ENCODE data around the gene NKAPL. TPM values are rescaled to one million over a fixed set of nuclear protein-coding genes. Genes with fewer than 3 reads are reported as not detected.
"Not testable (repeated sequence)": the region's sequence is repeated elsewhere in the genome, so short reads cannot be mapped to it uniquely, and the experiment has no call there.

The NKAPL gene
- total RNA-seq, 2 experiments from 2014 or later: not detected

- DNase-seq: no peak
- ChIA-PET CTCF (interaction anchor here (2.4 kb wide), 1 partner anchor 81 kb away, joined by 8 read pairs; no protein-coding TSS in a partner anchor), POLR2A (no interaction called here)
- no peak for ATAC-seq
- peaks cover 45% of the 10 kb centered on the region for H3K36me3 Mint-ChIP-seq (ENCODE audit: low read depth)
- H3K27ac Mint-ChIP-seq: peak overlapping the region; percentile 9
- H3K4me3 Mint-ChIP-seq: peak overlapping the region; percentile 17
- H3K4me1 Mint-ChIP-seq (ENCODE audit: low read depth): peaks cover 11% of the 10 kb centered on the region
- H3K27me3 Mint-ChIP-seq (ENCODE audit: low read depth): peaks cover 3% of the 10 kb centered on the region
- H3K9me3 Mint-ChIP-seq (ENCODE audit: insufficient read depth): no peaks in the 10 kb centered on the region
These were observed 15.8 kb downstream of the NKAPL start for GRCh38 chr6:28274888-28275287.

- ChIA-PET POLR2A (no interaction called here), CTCF (no interaction called here)
- DNase-seq (no peak), ATAC-seq (no peak)
- Mint-ChIP-seq H3K4me3 (no peak overlapping the region), H3K27me3 (ENCODE audit: low read depth) (peaks cover 6% of the 10 kb centered on the region), H3K36me3 (ENCODE audit: low read depth) (peaks cover 42% of the 10 kb centered on the region), H3K27ac (no peak overlapping the region), H3K9me3 (ENCODE audit: insufficient read depth) (no peaks in the 10 kb centered on the region), H3K4me1 (ENCODE audit: low read depth) (peaks cover 24% of the 10 kb centered on the region)
These were observed 18.6 kb downstream of the NKAPL start for GRCh38 chr6:28277746-28278145.

GRCh38 chr6:28280595-28281287 is 21.6 kb downstream of the NKAPL start:
- no peak for ATAC-seq
- CTCF ChIA-PET: interaction anchor here (0.6 to 2.5 kb wide), 6 partner anchors 14 to 385 kb away, joined by 3 to 17 read pairs (median 4); partner anchors contain the start of genes ZKSCAN4 and ZSCAN26
- Mint-ChIP-seq H3K27me3 (ENCODE audit: low read depth) (peaks cover 6% of the 10 kb centered on the region), H3K36me3 (ENCODE audit: low read depth) (peaks cover 41% of the 10 kb centered on the region), H3K4me3 (peak overlapping the region; percentile 86), H3K4me1 (ENCODE audit: low read depth) (peaks cover 17% of the 10 kb centered on the region), H3K9me3 (ENCODE audit: insufficient read depth) (no peaks in the 10 kb centered on the region), H3K27ac (no peak overlapping the region)
- no peak for DNase-seq
- POLR2A ChIA-PET: interaction anchor here (0.9 to 1.0 kb wide), 2 partner anchors 12 to 14 kb away, joined by 3 to 8 read pairs; partner anchors contain the start of gene ZSCAN26

GRCh38 chr6:28281288-28282064 is 22.4 kb downstream of the NKAPL start, which contains the start of gene PGBD1:
Gene PGBD1, plus strand, starts transcription at chr6:28281572. Its CDS starts 2,242 bp downstream, at chr6:28283814.
- ChIA-PET CTCF (interaction anchor here (0.6 to 2.5 kb wide), 5 partner anchors 15 to 386 kb away, joined by 3 to 17 read pairs (median 4); partner anchors contain the start of genes ZKSCAN4 and ZSCAN26), POLR2A (interaction anchor here (0.6 to 1.0 kb wide), 4 partner anchors 13 to 204 kb away, joined by 3 to 8 read pairs (median 3); partner anchors contain the start of gene ZSCAN26)
- DNase-seq (peak; percentile 70), ATAC-seq (peak; percentile 98)
- peak within 1 kb of the TSS; percentile 18 for H3K27ac Mint-ChIP-seq
- peak within 1 kb of the TSS; percentile 86 for H3K4me3 Mint-ChIP-seq
- H3K4me1 Mint-ChIP-seq (ENCODE audit: low read depth): peaks cover 17% of the 10 kb centered on the region
- peaks cover 36% of the 10 kb centered on the region for H3K36me3 Mint-ChIP-seq (ENCODE audit: low read depth)
- peaks cover 6% of the 10 kb centered on the region for H3K27me3 Mint-ChIP-seq (ENCODE audit: low read depth)
- no peaks in the 10 kb centered on the region for H3K9me3 Mint-ChIP-seq (ENCODE audit: insufficient read depth)

DNA sequence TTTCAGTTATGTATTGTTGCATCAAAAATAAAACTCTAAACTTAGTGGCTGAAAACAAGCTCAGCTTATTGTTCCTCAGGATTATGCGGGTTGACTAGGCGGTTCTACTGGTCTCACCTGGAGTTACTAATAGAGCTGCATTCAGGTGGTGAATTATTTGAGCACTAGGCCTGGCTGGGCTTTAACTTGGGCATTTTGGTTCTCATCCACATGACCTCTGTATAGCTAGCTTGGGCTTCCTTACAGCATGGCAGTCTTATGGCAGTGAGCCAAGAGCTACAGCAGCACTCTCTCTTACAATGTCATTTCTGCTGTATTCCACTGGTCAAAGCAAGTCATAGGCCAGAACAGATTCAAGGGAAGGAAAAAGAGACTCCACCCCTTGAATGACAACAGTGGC is 23.8 kb downstream of the NKAPL start:
- no peaks in the 10 kb centered on the region for H3K9me3 Mint-ChIP-seq (ENCODE audit: insufficient read depth)
- peaks cover 39% of the 10 kb centered on the region for H3K36me3 Mint-ChIP-seq (ENCODE audit: low read depth)
- POLR2A ChIA-PET: interaction anchor here (0.6 to 1.6 kb wide), 3 partner anchors 9 to 52 kb away, joined by 3 to 4 read pairs (median 3); no protein-coding TSS in a partner anchor
- CTCF ChIA-PET: interaction anchor here (0.8 to 1.8 kb wide), 4 partner anchors 23 to 114 kb away, joined by 3 to 7 read pairs (median 3); no protein-coding TSS in a partner anchor
- ATAC-seq (no peak), DNase-seq (no peak)
- no peak overlapping the region for H3K4me3 Mint-ChIP-seq
- H3K27ac Mint-ChIP-seq: no peak overlapping the region
- H3K27me3 Mint-ChIP-seq (ENCODE audit: low read depth): peaks cover 6% of the 10 kb centered on the region
- peaks cover 17% of the 10 kb centered on the region for H3K4me1 Mint-ChIP-seq (ENCODE audit: low read depth)

- POLR2A ChIA-PET: no interaction called here
- no peak overlapping the region for H3K4me3 Mint-ChIP-seq
- peaks cover 7% of the 10 kb centered on the region for H3K9me3 Mint-ChIP-seq (ENCODE audit: insufficient read depth)
- H3K4me1 Mint-ChIP-seq (ENCODE audit: low read depth): no peaks in the 10 kb centered on the region
- CTCF ChIA-PET: no interaction called here
- DNase-seq (no peak), ATAC-seq (no peak)
- H3K27ac Mint-ChIP-seq: no peak overlapping the region
- H3K36me3 Mint-ChIP-seq (ENCODE audit: low read depth): peaks cover 23% of the 10 kb centered on the region
- H3K27me3 Mint-ChIP-seq (ENCODE audit: low read depth): no peaks in the 10 kb centered on the region
These were observed 32.5 kb downstream of the NKAPL start for GRCh38 chr6:28291573-28291972.

- no peaks in the 10 kb centered on the region for H3K27me3 Mint-ChIP-seq (ENCODE audit: low read depth)
- ATAC-seq: no peak
- peaks cover 7% of the 10 kb centered on the region for H3K9me3 Mint-ChIP-seq (ENCODE audit: insufficient read depth)
- peaks cover 8% of the 10 kb centered on the region for H3K36me3 Mint-ChIP-seq (ENCODE audit: low read depth)
- POLR2A ChIA-PET: no interaction called here
- DNase-seq: no peak
- no peaks in the 10 kb centered on the region for H3K4me1 Mint-ChIP-seq (ENCODE audit: low read depth)
- no peak overlapping the region for H3K27ac Mint-ChIP-seq
- H3K4me3 Mint-ChIP-seq: no peak overlapping the region
- CTCF ChIA-PET: no interaction called here
These were observed 36.2 kb downstream of the NKAPL start for GRCh38 chr6:28295326-28295725.

- Mint-ChIP-seq H3K36me3 (ENCODE audit: low read depth) (peaks cover 13% of the 10 kb centered on the region), H3K9me3 (ENCODE audit: insufficient read depth) (peaks cover 4% of the 10 kb centered on the region), H3K4me1 (ENCODE audit: low read depth) (no peaks in the 10 kb centered on the region), H3K27me3 (ENCODE audit: low read depth) (no peaks in the 10 kb centered on the region), H3K27ac (no peak overlapping the region), H3K4me3 (no peak overlapping the region)
- CTCF ChIA-PET: no interaction called here
- ATAC-seq (no peak), DNase-seq (no peak)
- POLR2A ChIA-PET: no interaction called here
These were observed 37.5 kb downstream of the NKAPL start for GRCh38 chr6:28296520-28297060.

DNA sequence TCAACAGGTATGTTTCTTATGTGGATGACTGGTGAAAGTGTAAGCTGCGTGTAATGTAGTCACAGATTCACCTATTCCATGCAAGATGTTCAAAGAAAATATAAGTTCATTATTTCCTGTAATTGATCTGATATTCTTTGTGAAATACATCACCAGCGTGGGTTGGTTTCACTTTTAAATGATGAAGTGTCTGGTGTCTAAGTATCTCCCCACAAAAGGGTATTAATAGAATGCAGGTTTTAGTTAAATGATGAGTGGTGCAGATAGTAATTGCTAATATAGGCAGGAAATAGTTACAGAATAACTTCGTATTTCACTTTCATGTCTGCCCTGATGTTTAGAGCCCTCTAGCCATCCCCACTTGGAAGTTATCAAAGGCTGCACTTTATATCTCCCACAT is 44.5 kb downstream of the NKAPL start:
- H3K27ac Mint-ChIP-seq: no peak overlapping the region
- no peaks in the 10 kb centered on the region for H3K9me3 Mint-ChIP-seq (ENCODE audit: insufficient read depth)
- POLR2A ChIA-PET: no interaction called here
- no peak for ATAC-seq
- peaks cover 11% of the 10 kb centered on the region for H3K36me3 Mint-ChIP-seq (ENCODE audit: low read depth)
- no peak overlapping the region for H3K4me3 Mint-ChIP-seq
- DNase-seq: no peak
- CTCF ChIA-PET: no interaction called here
- peaks cover 5% of the 10 kb centered on the region for H3K27me3 Mint-ChIP-seq (ENCODE audit: low read depth)
- peaks cover 10% of the 10 kb centered on the region for H3K4me1 Mint-ChIP-seq (ENCODE audit: low read depth)

- H3K27ac Mint-ChIP-seq; POLR2A ChIA-PET; CTCF ChIA-PET; DNase-seq; H3K36me3 Mint-ChIP-seq (ENCODE audit: low read depth); H3K9me3 Mint-ChIP-seq (ENCODE audit: insufficient read depth); H3K4me3 Mint-ChIP-seq; ATAC-seq: not testable (repeated sequence)
- Mint-ChIP-seq H3K27me3 (ENCODE audit: low read depth) (peaks cover 13% of the 10 kb centered on the region), H3K4me1 (ENCODE audit: low read depth) (peaks cover 10% of the 10 kb centered on the region)
These were observed 47.3 kb downstream of the NKAPL start for GRCh38 chr6:28306363-28306762.
